Mucosa of descending colon (tissue), 3 donors: ENCODE results near the gene POSTN. TPM values are rescaled to one million over a fixed set of nuclear protein-coding genes. Genes with fewer than 3 reads are reported as not detected.

ENCODE experiments used
- ATAC-seq: fragments of 200-7000 bp; cut with Tn5 transposase; one replicate; pipeline ENCODE4 v1.9.1; 2020; ENCODE audit warnings: mild to moderate bottlenecking, moderate library complexity
- DNase-seq, 3 donors: peaks; one replicate each; pipeline ENCODE4 v3.0.0-alpha.2; 2020
- H3K36me3 ChIP-seq: fragments of 200-600 bp; one replicate; pipeline ENCODE4 v1.8.0; 2021; ENCODE audit warnings: low read depth, mild to moderate bottlenecking
- H3K4me1 ChIP-seq: fragments of 200-600 bp; one replicate; pipeline ENCODE4 v1.8.0; 2021; ENCODE audit warnings: low read depth, mild to moderate bottlenecking
- H3K4me3 ChIP-seq: fragments of 200-600 bp; one replicate; pipeline ENCODE4 v1.8.0; 2021; ENCODE audit warnings: mild to moderate bottlenecking
- H3K9me3 ChIP-seq: fragments of 200-600 bp; one replicate; pipeline ENCODE4 v1.8.0; 2021; ENCODE audit warnings: mild to moderate bottlenecking
- intact Hi-C, 2 donors: fragments of 100-400 bp; cut with DNase I in 1 of 2; cut with micrococcal nuclease in 1 of 2; formaldehyde crosslinking; loops; one replicate each; pipeline versions ENCODE4 v1.11.0 to v1.11.1; 2022; cut with DNase I, micrococcal nuclease
- total RNA-seq, 3 donors: library from RNA; stranded (reverse); fragmentation: NEBNext Ultra II Directional in 2 of 3; extraction: Animal tissue kit (Norgen Biotek cat#: 25700) in 2 of 3; gene quantifications; one replicate each; pipeline versions ENCODE4 v1.2.1 to v1.2.4, GENCODE V29; 2021 to 2023
- TF ChIP-seq, protein P1 (sequence below): fragments of 200-600 bp; IDR thresholded peaks from one replicate; pipeline ENCODE4 v1.8.0; 2022; ENCODE audit warnings: antibody characterized with exemption, mild to moderate bottlenecking
- donor health status: DM: no; HTN: no; CAD: no; lungs with moderate emphysema.
- donor health status: DM: no; HTN: no; CAD: no.
- donor health status: DM: no; HTN: yes; CAD: no.

The POSTN gene
- total RNA-seq, 3 donors from 2014 or later = 19.3 to 75.3 (median 37.2) TPM

DNA sequence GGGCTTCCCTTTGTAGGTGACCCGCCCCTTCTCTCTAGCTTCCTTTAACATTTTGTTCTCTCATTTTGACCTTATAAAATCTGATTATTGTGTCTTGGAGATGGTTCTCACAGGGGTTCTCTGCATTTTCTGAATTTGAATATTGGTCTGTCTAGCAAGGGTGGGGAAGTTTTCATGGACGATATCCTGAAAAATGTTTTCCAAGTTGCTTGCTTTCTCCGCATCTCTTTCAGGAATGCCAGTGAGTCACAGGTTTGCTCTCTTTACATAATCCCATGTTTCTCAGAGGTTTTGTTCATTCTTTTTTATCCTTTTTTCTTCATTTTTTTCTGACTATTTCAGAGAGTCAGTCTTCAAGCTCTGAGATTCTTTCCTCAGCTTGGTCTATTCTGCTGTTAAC is 53.6 kb downstream of the POSTN start:
- intact Hi-C loops = no loop called here
- ATAC-seq = no peak
- DNase-seq = no peak
- no peaks in the 10 kb centered on the region for H3K36me3 ChIP-seq
- peaks cover 2% of the 10 kb centered on the region for H3K9me3 ChIP-seq
- TF ChIP-seq, protein P1, sequence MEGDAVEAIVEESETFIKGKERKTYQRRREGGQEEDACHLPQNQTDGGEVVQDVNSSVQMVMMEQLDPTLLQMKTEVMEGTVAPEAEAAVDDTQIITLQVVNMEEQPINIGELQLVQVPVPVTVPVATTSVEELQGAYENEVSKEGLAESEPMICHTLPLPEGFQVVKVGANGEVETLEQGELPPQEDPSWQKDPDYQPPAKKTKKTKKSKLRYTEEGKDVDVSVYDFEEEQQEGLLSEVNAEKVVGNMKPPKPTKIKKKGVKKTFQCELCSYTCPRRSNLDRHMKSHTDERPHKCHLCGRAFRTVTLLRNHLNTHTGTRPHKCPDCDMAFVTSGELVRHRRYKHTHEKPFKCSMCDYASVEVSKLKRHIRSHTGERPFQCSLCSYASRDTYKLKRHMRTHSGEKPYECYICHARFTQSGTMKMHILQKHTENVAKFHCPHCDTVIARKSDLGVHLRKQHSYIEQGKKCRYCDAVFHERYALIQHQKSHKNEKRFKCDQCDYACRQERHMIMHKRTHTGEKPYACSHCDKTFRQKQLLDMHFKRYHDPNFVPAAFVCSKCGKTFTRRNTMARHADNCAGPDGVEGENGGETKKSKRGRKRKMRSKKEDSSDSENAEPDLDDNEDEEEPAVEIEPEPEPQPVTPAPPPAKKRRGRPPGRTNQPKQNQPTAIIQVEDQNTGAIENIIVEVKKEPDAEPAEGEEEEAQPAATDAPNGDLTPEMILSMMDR = no peak
- H3K4me3 ChIP-seq = no peak overlapping the region
- no peaks in the 10 kb centered on the region for H3K4me1 ChIP-seq

DNA sequence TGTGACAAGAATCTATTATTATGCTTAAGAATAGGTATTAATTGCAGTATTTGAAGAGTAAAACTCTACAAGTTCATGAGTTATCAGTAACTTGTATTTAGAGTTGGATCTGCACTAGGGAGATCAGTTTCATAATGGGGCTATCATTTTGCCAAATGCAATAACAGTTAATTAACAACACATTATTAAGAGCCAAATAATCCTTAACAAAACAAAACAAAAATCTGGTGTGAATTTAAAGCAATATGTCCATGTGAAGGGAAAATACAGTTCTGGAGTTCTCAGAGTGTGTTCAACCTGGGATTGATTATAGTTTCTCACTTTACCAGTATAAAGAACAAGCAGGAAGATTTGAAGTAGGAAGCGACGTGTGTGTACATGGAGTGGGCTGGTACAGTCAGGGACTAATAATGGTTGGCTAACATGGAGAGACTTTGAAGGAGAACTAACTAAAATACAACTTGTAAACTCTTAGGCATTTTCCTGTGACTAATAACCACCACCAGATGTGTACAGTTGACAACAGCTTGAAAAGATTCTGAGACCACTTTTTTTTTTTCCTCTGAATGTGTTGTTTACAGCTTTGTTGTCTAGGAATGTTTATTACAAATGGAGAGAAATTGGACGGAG is 58.5 kb downstream of the POSTN start:
- no peak for DNase-seq
- TF ChIP-seq, protein P1 = no peak
- no peaks in the 10 kb centered on the region for H3K36me3 ChIP-seq
- intact Hi-C loops = no loop called here
- no peak overlapping the region for H3K4me3 ChIP-seq
- no peaks in the 10 kb centered on the region for H3K9me3 ChIP-seq
- no peak for ATAC-seq
- no peaks in the 10 kb centered on the region for H3K4me1 ChIP-seq

- Histone ChIP-seq H3K4me1 (no peaks in the 10 kb centered on the region), H3K9me3 (no peaks in the 10 kb centered on the region), H3K4me3 (no peak overlapping the region), H3K36me3 (no peaks in the 10 kb centered on the region)
- DNase-seq (no peak), ATAC-seq (no peak)
- intact Hi-C loops = no loop called here
- TF ChIP-seq, protein P1 = no peak
These were observed 59.4 kb downstream of the POSTN start for GRCh38 chr13:37539170-37539569.

- Histone ChIP-seq H3K36me3 (no peaks in the 10 kb centered on the region), H3K4me1 (no peaks in the 10 kb centered on the region), H3K9me3 (peaks cover 9% of the 10 kb centered on the region), H3K4me3 (no peak overlapping the region)
- intact Hi-C loops = no loop called here
- ATAC-seq (no peak), DNase-seq (no peak)
- TF ChIP-seq, protein P1 = no peak
These were observed 63.1 kb downstream of the POSTN start for GRCh38 chr13:37535501-37535900.

DNA sequence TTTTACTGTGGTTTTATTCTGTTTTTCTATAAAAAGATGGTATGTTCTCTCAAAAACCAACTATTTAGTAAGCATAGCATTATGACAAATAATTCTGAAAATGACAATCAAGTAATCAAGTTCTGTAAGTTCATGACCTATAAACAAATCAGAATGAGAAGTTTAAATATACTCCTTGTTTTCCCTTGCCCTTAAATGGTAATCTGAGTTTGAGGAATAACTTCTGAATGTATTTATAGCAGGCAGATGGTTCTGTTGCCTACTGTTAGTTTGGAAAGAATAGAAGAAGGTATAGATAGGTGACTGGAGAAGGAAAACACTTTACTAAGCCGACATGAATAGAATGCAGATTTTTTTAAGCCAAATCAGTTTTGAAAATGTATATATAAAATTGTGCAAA is 63.9 kb downstream of the POSTN start:
- DNase-seq (no peak), ATAC-seq (no peak)
- TF ChIP-seq, protein P1 = no peak
- peaks cover 9% of the 10 kb centered on the region for H3K9me3 ChIP-seq
- intact Hi-C loops = no loop called here
- H3K36me3 ChIP-seq = no peaks in the 10 kb centered on the region
- no peaks in the 10 kb centered on the region for H3K4me1 ChIP-seq
- H3K4me3 ChIP-seq = no peak overlapping the region

DNA sequence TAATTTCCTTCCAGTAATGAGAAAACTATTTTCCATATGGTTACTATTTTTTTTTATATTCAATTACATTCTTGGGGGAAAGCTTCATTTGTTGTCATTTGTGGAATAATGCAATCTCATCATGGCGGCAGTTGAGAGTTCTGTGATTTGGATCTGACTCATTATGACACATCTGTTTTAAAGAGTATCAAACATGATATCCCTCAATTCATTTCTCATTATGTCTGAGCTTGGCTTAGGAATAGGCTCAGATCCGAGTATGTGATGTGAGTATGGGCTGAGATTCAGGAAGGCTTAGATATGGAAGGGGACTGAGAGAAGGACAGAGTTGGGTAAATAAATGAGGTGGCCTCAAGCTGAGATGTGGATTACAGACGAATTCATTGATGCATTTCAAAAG is 64.4 kb downstream of the POSTN start:
- Histone ChIP-seq H3K9me3 (peaks cover 9% of the 10 kb centered on the region), H3K36me3 (no peaks in the 10 kb centered on the region), H3K4me1 (no peaks in the 10 kb centered on the region), H3K4me3 (no peak overlapping the region)
- no peak for ATAC-seq
- intact Hi-C loops = no loop called here
- TF ChIP-seq, protein P1 = no peak
- DNase-seq = no peak
